HepG2 (cell line): ENCODE data around the gene ZPR1. TPM values are rescaled to one million over a fixed set of nuclear protein-coding genes. Genes with fewer than 3 reads are reported as not detected.
A peak's percentile ranks its signal among the peaks of the same experiment; 100 is the strongest.

Experiments
- MYPOP ChIP-seq: sonication (generic); formaldehyde crosslinking; IDR thresholded peaks from 2 replicates; pipeline ENCODE4 v1.8.1; 2023; ENCODE audit warnings: mild to moderate bottlenecking, moderate library complexity, missing genetic modification reagents
- TBP ChIP-seq: sonication (generic); formaldehyde crosslinking; IDR thresholded peaks from 2 replicates; pipeline ENCODE4 v1.5.0; 2020; ENCODE audit warnings: missing genetic modification reagents
- TCF7 ChIP-seq: sonication (generic); IDR thresholded peaks from 2 replicates; pipeline ENCODE4 v1.6.1; 2016; ENCODE audit warnings: antibody characterized with exemption, low read depth
- ZBED4 ChIP-seq: sonication (generic); formaldehyde crosslinking; IDR thresholded peaks from 2 replicates; pipeline ENCODE4 v1.4.0; 2020; ENCODE audit warnings: missing genetic modification reagents, borderline replicate concordance
- ZBTB2 ChIP-seq: sonication (generic); formaldehyde crosslinking; IDR thresholded peaks from 2 replicates; pipeline ENCODE4 v1.8.0; 2022; ENCODE audit warnings: low read depth, missing genetic modification reagents
- ZFP37 ChIP-seq: sonication (generic); formaldehyde crosslinking; IDR thresholded peaks from 2 replicates; pipeline ENCODE4 v1.4.0; 2020; ENCODE audit warnings: missing genetic modification reagents, borderline replicate concordance
- ZFP90 ChIP-seq: sonication (generic); formaldehyde crosslinking; IDR thresholded peaks from 2 replicates; pipeline ENCODE4 v1.8.0; 2022; ENCODE audit warnings: missing genetic modification reagents, mild to moderate bottlenecking, inconsistent platforms, borderline replicate concordance
- ZNF160 ChIP-seq: sonication (generic); formaldehyde crosslinking; IDR thresholded peaks from 2 replicates; pipeline ENCODE4 v1.8.0; 2022; ENCODE audit warnings: mild to moderate bottlenecking, inconsistent platforms, missing genetic modification reagents
- ZNF530 ChIP-seq: sonication (generic); formaldehyde crosslinking; IDR thresholded peaks from 2 replicates; pipeline ENCODE4 v1.5.0; 2020; ENCODE audit warnings: low read depth, mild to moderate bottlenecking, missing genetic modification reagents
- ZNF547 ChIP-seq: sonication (generic); formaldehyde crosslinking; IDR thresholded peaks from 2 replicates; pipeline ENCODE4 v1.5.1; 2020; ENCODE audit warnings: mild to moderate bottlenecking, missing genetic modification reagents
- ZNF609 ChIP-seq: sonication (generic); formaldehyde crosslinking; IDR thresholded peaks from 2 replicates; pipeline ENCODE4 v1.4.0; 2020; ENCODE audit warnings: mild to moderate bottlenecking, missing genetic modification reagents, borderline replicate concordance
- ZNF619 ChIP-seq: sonication (generic); formaldehyde crosslinking; IDR thresholded peaks from 2 replicates; pipeline ENCODE4 v1.4.0; 2020; ENCODE audit warnings: mild to moderate bottlenecking, missing genetic modification reagents
- ZNF83 ChIP-seq: sonication (generic); formaldehyde crosslinking; IDR thresholded peaks from 2 replicates; pipeline ENCODE4 v1.4.0; 2020; ENCODE audit warnings: missing genetic modification reagents, mild to moderate bottlenecking, borderline replicate concordance
- ZNF891 ChIP-seq: sonication (generic); formaldehyde crosslinking; IDR thresholded peaks from 2 replicates; pipeline ENCODE4 v1.5.0; 2020; ENCODE audit warnings: mild to moderate bottlenecking, missing genetic modification reagents
- polyA plus RNA-seq, 8 experiments: library from polyadenylated mRNA; depleted of rRNA in 3 of 8; stranded (reverse) in 7 of 8; unstranded in 1 of 8; fragments of >200 nt; fragmentation: Illumina TruSeq in 4 of 8; extraction: Trizol in 4 of 8; gene quantifications; 2 replicates each; pipeline versions ENCODE4 v1.2.1 to v1.2.3, GENCODE V29; 2011 to 2016; ENCODE audit warnings: low read depth in 4 of 8, missing spikeins in 1 of 8, mixed read lengths in 1 of 8; ENCODE audit not compliant: insufficient read depth in 1 of 8
- total RNA-seq, 5 experiments: library from RNA; depleted of rRNA; stranded (reverse); fragments of >200 nt; fragmentation: Illumina TruSeq; extraction: Trizol; gene quantifications; 2 replicates each; pipeline ENCODE4 v1.2.3, GENCODE V29; 2016; ENCODE audit warnings: low read depth in 1 of 5

Gene ZPR1
- total and polyA plus RNA-seq, 2 of the 13 experiments (the other 11 are each of a cell fraction or from before 2014, with no cell fraction given), result 40.0 to 79.3 TPM

GRCh38 chr11:116808262-116809175 lies 20.7 kb upstream of the ZPR1 start (continued):
- no peak; the same call in 1 of the 2 replicates for TF ChIP-seq MYPOP (CRISPR knock-in tag)
- TF ChIP-seq ZNF530, result no peak
- TF ChIP-seq ZNF547, result no peak
- TF ChIP-seq ZNF160 (CRISPR knock-in tag), result 0 out of 2 replicates have a peak, but pooled peaks have one; percentile 41
- peak; percentile 98 for TF ChIP-seq ZNF609
- no peak for TF ChIP-seq ZFP37 (CRISPR knock-in tag)
- no peak for TF ChIP-seq ZNF891 (CRISPR knock-in tag)
- TF ChIP-seq ZBTB2 (CRISPR knock-in tag), result no peak
- no peak for TF ChIP-seq ZNF83
- TF ChIP-seq ZBED4 (CRISPR knock-in tag), result peak; percentile 99
- no peak for TF ChIP-seq ZNF619
- no peak for TF ChIP-seq ZFP90 (CRISPR knock-in tag)
- peak; percentile 96 for TF ChIP-seq TCF7
- TF ChIP-seq TBP, result no peak
